Measurements from ENCODE around the gene FTH1. TPM values are rescaled to one million over a fixed set of nuclear protein-coding genes. Genes with fewer than 3 reads are reported as not detected.
"Not testable (repeated sequence)": the region's sequence is repeated elsewhere in the genome, so short reads cannot be mapped to it uniquely, and the experiment has no call there.

FTH1 gene
- total and polyA plus RNA-seq, 2 of the 4 experiments (the other 2 are of a cell fraction), result 344 to 2,516 TPM

DNA sequence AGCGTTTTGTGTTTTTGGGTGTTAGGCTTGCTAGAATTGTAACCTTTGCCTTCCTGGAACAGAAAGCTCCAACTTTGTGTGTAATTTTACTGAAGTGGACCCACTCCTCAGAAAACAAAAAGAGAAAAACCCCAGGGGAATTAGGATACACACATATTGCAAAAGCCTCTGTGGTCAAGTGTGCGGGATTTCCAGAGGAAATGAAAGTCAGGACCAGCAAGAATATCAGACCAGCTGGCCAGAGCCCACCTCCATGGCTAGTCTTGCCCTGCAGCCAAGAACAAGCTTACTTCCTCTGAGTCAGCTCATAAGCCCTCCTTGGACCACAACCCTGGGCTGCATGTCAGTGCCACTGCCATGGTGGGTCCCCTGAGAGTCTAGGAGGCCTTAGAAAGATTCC, 37.0 kb upstream of the FTH1 start:
- H3K4ac ChIP-seq (ENCODE audit: low read depth, low read length), result no peak overlapping the region
- peaks cover 3% of the 10 kb centered on the region for H3K9me3 ChIP-seq (ENCODE audit: control insufficient read depth, insufficient read depth, low read length)
- intact Hi-C loops (cut with micrococcal nuclease), result no loop called here
- H4K91ac ChIP-seq (ENCODE audit: insufficient read depth, low read depth, low read length), result no peak overlapping the region
- no peak overlapping the region for H2BK5ac ChIP-seq (ENCODE audit: low read depth, low read length, poor library complexity, severe bottlenecking)
- H3K4me1 ChIP-seq (ENCODE audit: control insufficient read depth, insufficient read depth, low read length), result peaks cover 5% of the 10 kb centered on the region; the same call in 1 of the 2 replicates
- no peak overlapping the region for H4K8ac ChIP-seq (ENCODE audit: low read depth in 2 of 2, low read length in 2 of 2)
- H3K56ac ChIP-seq (ENCODE audit: extremely low read depth, insufficient read depth, low read length), result no peak overlapping the region
- no peak overlapping the region for H3K4me2 ChIP-seq (ENCODE audit: low read depth, low read length)
- dilution Hi-C loops (cut with HindIII; ENCODE audit: low sequenced_read_pairs, unreplicated experiment), result no loop called here
- H2AK5ac ChIP-seq (ENCODE audit: low read depth, low read length), result no peak overlapping the region
- no peak overlapping the region for H2BK20ac ChIP-seq (ENCODE audit: low read depth, low read length)
- H3K27me3 ChIP-seq (ENCODE audit: control insufficient read depth, insufficient read depth, low read length), result no peaks in the 10 kb centered on the region
- peak overlapping the region; percentile 74 for H2AFZ ChIP-seq (replicated peaks; ENCODE audit: low read length, poor library complexity)
- DNase-seq (peak; percentile 82), ATAC-seq (ENCODE audit: low read depth) (peak; percentile 51)
- no TSS peak for BruUV-seq (replicated peaks)
- no peak overlapping the region for H2BK120ac ChIP-seq (ENCODE audit: low read depth, low read length)
- ChIA-PET POLR2A (ENCODE audit: unreplicated experiment) (no interaction called here), CTCF (interaction anchor here (1.4 kb wide), 1 partner anchor 57 kb away, joined by 4 read pairs; no protein-coding TSS in a partner anchor)
- no peak overlapping the region for H3K27ac ChIP-seq (ENCODE audit: insufficient read depth, low read length)
- H3K4me3 ChIP-seq (ENCODE audit: insufficient read depth, low read depth, low read length), result no peak overlapping the region
- H2AK9ac ChIP-seq (replicated peaks; ENCODE audit: low read depth, low read length, poor library complexity), result no peak overlapping the region
- no peaks in the 10 kb centered on the region for H3K36me3 ChIP-seq (ENCODE audit: control insufficient read depth, insufficient read depth, low read length)
- H3K18ac ChIP-seq (ENCODE audit: low read depth, low read length), result no peak overlapping the region
- no peak overlapping the region for H4K5ac ChIP-seq (ENCODE audit: low read depth, low read length)
- no peak overlapping the region for H2BK15ac ChIP-seq (ENCODE audit: low read depth, low read length)
- no peak overlapping the region for H3K9ac ChIP-seq (ENCODE audit: low read depth, low read length)
- no peaks in the 10 kb centered on the region for H3K9me1 ChIP-seq (ENCODE audit: insufficient read depth, low read length)
- H3K23ac ChIP-seq (ENCODE audit: low read depth, low read length), result no peak overlapping the region
- no peaks in the 10 kb centered on the region for H4K20me1 ChIP-seq (ENCODE audit: insufficient read depth, low read length)
- WGBS, 2 experiments (ENCODE audit: extremely low coverage in 2 of 2, insufficient read length in 1 of 2), result no CpG with 5 or more reads among the region's 2 CpGs
- TF ChIP-seq MAFK (IDR thresholded peaks at IDR 0.05; ENCODE audit: low read depth, low read length) (no peak), CEBPB (IDR thresholded peaks at IDR 0.05; ENCODE audit: low read depth, low read length) (0 out of 2 replicates have a peak, but pooled peaks have one; percentile 21)
- no peaks in the 10 kb centered on the region for H3K79me1 ChIP-seq (ENCODE audit: low read depth in 1 of 2, low read length in 2 of 2)
- in situ Hi-C loops (cut with MboI; ENCODE audit: low sequenced_read_pairs), result no loop called here
- H3K14ac ChIP-seq (replicated peaks; ENCODE audit: low read depth, low read length), result no peak overlapping the region

DNA sequence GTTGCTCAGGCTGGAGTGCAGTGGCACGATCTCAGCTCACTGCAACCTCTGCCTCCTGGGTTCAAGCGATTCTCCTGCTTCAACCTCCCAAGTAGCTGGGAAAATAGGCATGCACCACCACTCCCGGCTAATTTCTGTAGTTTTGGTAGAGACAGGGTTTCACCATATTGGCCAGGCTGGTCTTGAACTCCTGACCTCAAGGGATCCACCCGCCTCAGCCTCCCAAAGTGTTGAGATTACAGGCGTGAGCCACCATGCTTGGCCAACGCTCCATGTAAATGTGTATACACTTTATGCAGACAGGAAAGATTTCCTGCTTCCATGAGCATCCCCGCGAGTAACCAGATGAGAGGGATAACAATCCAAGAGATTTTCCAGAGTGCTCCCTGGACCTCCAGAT, 34.8 kb upstream of the FTH1 start:
- POLR2A ChIA-PET (ENCODE audit: unreplicated experiment); H2BK20ac ChIP-seq (ENCODE audit: low read depth, low read length); H3K14ac ChIP-seq (replicated peaks; ENCODE audit: low read depth, low read length); in situ Hi-C loops (cut with MboI; ENCODE audit: low sequenced_read_pairs); H2AFZ ChIP-seq (replicated peaks; ENCODE audit: low read length, poor library complexity); BruUV-seq (replicated peaks); H3K79me1 ChIP-seq (ENCODE audit: low read depth in 1 of 2, low read length in 2 of 2); H2AK9ac ChIP-seq (replicated peaks; ENCODE audit: low read depth, low read length, poor library complexity); ATAC-seq (ENCODE audit: low read depth); intact Hi-C loops (cut with micrococcal nuclease); H3K4me1 ChIP-seq (ENCODE audit: control insufficient read depth, insufficient read depth, low read length); H2BK120ac ChIP-seq (ENCODE audit: low read depth, low read length); H4K91ac ChIP-seq (ENCODE audit: insufficient read depth, low read depth, low read length); DNase-seq; H3K27ac ChIP-seq (ENCODE audit: insufficient read depth, low read length); H3K4ac ChIP-seq (ENCODE audit: low read depth, low read length); H3K23ac ChIP-seq (ENCODE audit: low read depth, low read length); H3K4me3 ChIP-seq (ENCODE audit: insufficient read depth, low read depth, low read length); H4K8ac ChIP-seq (ENCODE audit: low read depth in 2 of 2, low read length in 2 of 2); H4K20me1 ChIP-seq (ENCODE audit: insufficient read depth, low read length); H3K18ac ChIP-seq (ENCODE audit: low read depth, low read length); H4K5ac ChIP-seq (ENCODE audit: low read depth, low read length); CTCF ChIA-PET; H3K9ac ChIP-seq (ENCODE audit: low read depth, low read length); H2BK15ac ChIP-seq (ENCODE audit: low read depth, low read length); H3K9me1 ChIP-seq (ENCODE audit: insufficient read depth, low read length); H3K27me3 ChIP-seq (ENCODE audit: control insufficient read depth, insufficient read depth, low read length); dilution Hi-C loops (cut with HindIII; ENCODE audit: low sequenced_read_pairs, unreplicated experiment); H3K9me3 ChIP-seq (ENCODE audit: control insufficient read depth, insufficient read depth, low read length); H3K36me3 ChIP-seq (ENCODE audit: control insufficient read depth, insufficient read depth, low read length); H3K4me2 ChIP-seq (ENCODE audit: low read depth, low read length); H2AK5ac ChIP-seq (ENCODE audit: low read depth, low read length); H3K56ac ChIP-seq (ENCODE audit: extremely low read depth, insufficient read depth, low read length); H2BK5ac ChIP-seq (ENCODE audit: low read depth, low read length, poor library complexity, severe bottlenecking): not testable (repeated sequence)
- WGBS, 2 experiments (ENCODE audit: extremely low coverage in 2 of 2, insufficient read length in 1 of 2), result 100% methylated on average over 3 of the region's 8 CpGs; no CpG with 5 or more reads in 1 of the 2 experiments

Data from IMR-90 (cell line).